HG03108 (cell line): ENCODE measurements around the gene RDH13.
"Not testable (repeated sequence)": the region's sequence is repeated elsewhere in the genome, so short reads cannot be mapped to it uniquely, and the experiment has no call there.

Experiments used
- ATAC-seq: cut with Tn5 transposase; IDR thresholded peaks from one replicate; pipeline ENCODE4 v1.9.1; 2021; ENCODE audit warnings: moderate library complexity; ENCODE audit not compliant: unreplicated experiment

The RDH13 gene

DNA sequence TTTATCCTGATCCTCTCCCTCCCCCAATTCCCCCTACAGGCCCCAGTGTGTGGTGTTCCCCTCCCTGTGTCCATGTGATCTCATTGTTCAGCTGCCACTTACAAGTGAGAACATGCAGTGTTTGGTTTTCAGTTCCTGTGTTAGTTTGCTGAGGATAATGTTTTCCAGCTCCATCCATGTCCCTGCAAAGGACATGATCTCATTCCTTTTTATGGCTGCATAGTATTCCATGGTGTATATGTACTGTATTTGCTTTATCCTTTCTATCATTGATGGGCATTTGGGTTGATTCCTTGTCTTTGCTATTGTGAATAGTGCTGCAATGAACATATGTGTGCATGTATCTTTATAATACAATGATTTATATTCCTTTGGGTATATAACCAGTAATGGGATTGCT is 42.6 kb downstream of the RDH13 start:
- not testable (repeated sequence) for ATAC-seq

DNA sequence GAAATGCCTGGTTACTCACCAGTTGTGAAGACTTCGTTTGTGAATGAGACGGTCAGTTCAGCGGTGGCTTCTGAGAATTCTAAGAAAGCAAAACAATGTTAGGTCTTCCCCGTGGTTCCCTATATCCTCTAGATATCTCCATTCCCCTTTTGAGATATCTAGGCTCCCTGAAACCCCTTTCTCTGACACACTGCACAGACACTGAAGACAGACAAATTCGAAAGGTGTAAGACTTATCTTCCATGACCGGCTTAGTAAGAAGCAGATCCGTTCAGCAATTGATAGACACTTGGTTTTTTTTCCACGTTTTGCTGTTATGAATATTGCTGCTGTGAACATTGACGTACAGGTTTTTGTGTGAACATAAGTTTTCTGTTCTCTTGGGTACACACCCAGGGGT is 44.3 kb downstream of the RDH13 start:
- no peak for ATAC-seq

DNA sequence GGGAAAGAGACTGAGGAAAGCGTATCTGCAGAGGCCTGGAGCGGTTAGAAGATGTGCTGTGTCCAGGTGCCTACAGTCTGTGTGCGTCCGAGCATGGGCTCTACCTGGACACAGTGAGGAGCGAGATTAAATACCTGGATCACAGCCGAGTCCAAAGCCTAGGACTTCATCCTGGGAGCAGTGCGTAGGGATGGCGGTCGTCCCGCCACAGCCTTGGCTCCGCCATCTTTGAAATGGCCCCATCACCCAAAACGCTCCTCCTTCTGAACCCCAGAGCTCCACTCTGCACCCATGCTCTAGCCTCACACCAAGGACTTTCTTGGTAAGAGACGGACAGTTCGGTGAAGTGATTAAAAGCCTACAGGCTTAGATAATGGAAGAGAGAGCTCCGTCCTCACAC is 44.7 kb downstream of the RDH13 start:
- ATAC-seq: no peak

DNA sequence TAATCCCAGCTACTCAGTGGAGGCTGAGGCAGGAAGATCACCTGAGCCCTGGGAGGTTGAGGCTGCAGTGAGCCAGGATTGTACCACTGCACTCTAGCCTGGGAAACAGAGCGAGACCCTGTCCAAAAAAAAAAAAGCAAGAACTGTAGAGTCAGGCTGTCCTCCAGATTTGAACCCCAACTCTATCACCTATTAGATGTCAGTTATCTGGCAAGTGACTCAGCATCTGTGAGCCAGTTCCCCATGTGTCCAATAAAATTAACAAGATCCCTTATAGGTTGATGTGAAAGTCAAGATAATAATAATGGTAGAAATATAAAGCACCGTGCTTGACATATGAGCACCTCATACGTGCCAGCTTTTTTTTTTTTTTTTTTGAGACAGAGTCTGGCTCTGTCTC is 46.9 kb downstream of the RDH13 start:
- no peak for ATAC-seq

DNA sequence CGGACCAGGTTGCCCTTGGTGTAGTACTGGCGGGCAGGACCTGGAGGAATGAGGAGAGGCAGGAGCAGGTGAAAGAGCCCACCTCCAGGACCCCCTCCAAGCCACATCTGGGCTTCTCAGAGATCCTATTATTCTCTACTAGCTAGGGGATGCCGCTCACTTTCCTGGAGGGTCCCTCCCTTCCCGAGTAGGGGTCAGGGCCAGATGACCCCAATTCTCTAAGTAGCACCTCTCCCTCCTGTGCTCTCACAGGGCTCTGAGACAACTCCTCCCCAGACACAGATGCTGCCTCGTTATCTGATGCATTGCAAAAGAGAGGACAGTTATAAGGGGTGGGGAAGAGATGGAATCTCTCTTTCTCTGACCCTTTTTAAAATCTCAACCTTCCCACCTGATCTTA is 47.8 kb downstream of the RDH13 start:
- ATAC-seq: no peak

DNA sequence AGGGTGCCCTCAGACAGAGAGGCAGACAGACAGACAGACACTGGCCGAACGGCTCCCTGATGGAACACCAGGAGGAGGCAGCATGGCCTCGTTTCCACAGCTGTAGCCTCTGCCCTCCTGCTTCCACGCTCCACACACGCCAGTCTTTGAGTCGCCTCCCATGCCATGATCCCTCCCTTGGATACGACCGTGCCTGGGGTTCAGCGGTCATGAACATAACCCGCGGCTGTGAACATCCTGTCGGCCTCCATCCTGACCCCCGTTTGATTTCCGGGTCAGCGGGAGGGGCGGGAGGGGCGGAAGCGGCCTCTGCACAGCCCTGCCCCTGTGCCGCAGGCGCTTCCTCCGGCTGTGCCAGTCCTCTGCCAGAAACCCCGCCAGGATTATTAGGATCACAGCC is 48.2 kb downstream of the RDH13 start:
- no peak for ATAC-seq

DNA sequence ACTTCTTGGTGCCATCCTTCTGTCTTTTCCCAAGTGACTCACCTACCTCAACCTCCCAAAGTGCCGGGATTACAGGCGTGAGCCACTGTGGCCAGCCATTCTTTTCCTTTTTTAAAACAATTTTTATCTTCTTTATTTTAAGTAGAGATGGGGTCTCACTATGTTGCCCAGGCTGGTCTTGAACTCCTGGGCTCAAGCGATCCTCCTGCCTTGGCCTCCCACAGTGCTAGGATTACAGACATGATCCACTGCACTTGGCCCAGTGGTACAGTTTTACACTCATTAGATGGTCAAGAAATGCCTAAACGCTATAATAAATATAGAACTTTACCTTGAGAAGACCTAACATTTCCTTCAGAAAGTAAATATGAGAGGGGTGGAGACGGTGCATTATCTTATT is 49.4 kb downstream of the RDH13 start:
- no peak for ATAC-seq

DNA sequence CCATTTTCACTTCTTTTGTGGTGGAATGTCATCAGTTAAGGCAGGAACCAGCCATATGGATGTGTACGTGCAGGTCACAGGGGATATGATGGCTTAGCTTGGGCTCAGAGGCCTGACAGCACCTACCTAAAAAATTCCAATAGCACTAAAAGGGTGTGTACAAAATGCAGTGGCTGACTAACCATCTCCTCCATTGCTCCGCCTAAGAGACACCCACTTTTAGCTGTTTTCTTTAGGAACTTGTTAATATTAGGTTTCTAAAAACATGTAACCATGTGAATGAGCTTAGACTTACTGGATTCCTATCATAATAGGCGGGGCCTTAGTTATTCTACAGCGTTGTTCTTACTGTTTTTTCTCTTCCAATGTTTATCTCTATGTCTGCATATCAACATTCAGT is 50.6 kb downstream of the RDH13 start:
- no peak for ATAC-seq

DNA sequence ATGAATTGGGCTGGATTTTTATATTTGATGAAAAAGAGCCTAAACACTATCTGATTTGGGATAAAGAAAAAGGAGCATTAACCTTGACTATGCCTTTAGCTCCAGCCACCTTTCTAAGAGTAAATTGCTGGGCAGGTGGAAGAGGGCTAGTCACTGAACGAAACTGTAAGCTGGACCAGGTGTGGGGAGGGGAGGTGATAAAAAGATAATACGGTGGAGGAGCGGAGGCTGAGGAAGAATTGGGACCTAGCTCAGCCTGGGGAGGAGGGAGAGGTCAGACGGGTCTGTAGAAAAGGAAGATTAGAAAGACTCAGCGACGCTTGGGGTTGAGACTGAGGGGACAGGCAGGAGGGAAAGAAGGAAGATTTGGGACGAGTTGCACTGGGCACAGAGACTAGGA is 52.4 kb downstream of the RDH13 start:
- not testable (repeated sequence) for ATAC-seq

DNA sequence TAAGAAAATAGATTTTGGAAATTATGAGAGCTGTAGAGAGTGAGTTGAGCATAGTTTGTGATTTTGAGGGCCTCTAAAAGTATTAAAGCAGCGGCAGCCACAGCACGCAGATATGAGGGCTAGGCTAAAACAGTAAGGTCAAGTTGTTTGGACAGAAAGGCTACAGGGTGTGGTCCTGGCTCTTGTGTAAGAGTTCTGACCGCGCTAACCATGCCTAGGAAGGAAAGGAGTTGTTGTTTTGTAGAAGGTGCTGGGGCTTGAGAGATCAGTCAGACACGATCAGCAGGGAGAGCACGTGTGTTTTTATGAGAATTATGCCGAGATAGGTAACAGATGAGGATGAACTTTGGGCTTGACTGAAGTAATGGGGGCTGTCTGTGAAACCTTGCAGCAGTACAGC is 54.2 kb downstream of the RDH13 start:
- not testable (repeated sequence) for ATAC-seq

DNA sequence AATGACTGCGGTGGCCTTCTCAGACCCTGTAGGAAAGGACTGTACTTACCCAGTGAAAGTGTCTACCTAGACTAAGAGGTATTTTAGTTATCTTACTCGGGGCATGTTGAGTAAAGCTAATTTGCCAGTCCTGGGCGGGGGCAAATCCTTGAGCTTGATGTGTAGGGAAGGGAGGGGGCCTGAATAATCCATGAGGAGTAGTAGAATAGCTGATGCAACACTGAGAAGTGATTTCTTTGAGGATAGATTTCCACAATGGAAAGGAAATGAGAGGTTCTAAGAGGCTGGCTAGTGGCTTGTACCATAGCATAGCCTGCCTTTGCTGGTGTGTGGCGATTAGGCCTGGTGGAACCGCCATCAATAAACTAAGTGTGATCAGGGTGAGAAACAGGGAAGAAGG is 54.8 kb downstream of the RDH13 start:
- not testable (repeated sequence) for ATAC-seq

DNA sequence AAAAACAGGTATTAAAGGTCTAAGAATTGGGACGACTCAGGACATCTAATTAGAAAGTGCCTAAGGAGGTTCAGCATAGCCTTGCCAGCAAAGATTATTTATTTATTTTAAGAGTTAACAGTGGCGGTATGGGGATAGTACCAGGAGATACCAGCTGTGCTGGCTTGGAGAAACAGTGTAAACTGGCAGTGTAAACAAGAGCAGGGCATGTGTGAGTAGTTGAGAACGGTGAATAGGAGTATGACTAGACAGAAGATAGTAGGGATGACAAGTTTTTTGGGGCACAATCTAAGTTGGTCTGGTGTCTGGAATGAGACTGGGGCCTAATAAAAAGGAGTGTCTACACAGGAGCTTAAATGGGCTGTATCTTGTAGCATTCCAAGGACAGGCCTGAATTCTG is 55.4 kb downstream of the RDH13 start:
- not testable (repeated sequence) for ATAC-seq

DNA sequence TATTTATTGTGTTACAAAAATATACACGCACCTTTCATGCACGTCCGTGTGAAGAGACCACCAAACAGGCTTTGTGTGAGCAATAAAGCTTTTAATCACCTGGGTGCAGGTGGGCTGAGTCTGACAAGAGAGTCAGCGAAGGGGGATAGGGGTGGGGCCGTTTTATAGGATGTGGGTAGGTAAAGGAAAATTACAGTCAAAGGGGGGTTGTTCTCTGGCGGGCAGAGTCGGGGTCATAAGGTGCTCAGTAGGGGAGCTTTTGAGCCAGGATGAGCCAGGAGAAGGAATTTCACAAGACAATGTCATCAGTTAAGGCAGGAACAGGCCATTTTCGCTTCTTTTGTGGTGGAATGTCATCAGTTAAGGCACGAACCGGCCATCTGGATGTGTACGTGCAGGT is 56.2 kb downstream of the RDH13 start:
- not testable (repeated sequence) for ATAC-seq

DNA sequence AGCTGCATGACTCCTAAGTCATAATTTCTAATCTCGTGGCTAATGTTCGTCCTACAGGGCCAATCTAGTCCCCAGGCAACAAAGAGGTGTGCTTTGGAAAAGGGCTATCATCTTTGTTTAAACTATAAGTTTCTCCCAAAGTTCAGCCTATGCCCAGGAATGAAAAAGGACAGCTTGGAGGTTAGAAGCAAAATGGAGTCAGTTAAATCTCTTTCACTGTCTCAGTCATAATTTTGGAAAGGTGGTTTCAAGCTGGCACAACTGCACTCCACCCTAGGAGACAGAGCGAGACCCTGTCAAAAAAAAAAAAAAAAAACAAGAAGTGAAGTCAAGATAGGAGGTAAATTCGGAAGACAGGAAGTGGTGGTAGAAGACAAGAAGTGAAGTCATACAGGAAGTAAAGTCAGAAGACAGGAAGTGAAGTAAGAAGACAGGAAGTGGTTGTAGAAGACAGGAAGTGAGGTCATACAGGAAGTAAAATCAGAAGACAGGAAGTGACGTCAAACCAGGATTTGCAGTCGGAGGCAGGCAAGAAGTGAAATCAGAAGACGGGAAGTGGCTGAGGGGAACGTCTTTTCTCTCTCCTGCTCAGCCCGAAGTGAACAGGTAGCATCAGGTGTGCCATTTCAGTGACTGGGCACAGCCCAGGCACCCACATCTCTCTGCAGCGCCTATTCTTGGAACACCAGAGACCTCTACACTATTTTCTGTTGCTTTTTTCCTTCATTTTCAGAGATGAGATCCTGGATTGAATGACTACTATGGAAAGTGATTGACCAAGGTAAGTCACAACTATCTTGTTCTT is 57.1 kb downstream of the RDH13 start:
- peak; percentile 64 for ATAC-seq

DNA sequence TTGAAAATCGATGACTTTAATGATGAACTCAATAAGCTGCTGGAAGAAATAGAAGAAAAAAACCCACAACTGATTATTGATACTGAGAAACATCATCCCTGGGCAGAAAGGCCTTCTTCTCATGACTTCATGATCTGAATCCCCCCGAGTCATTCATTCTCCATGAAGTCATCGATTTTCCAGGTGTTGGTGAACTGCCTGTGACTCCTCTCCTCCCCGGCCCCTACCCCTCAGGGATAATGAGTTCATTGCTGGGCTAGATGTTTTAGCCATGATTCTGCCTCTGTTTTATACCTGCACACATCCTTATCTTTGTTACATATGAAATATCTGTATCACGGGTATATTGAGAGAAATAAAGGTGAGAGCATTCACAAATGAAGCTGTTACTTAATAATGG is 62.2 kb downstream of the RDH13 start:
- no peak for ATAC-seq

DNA sequence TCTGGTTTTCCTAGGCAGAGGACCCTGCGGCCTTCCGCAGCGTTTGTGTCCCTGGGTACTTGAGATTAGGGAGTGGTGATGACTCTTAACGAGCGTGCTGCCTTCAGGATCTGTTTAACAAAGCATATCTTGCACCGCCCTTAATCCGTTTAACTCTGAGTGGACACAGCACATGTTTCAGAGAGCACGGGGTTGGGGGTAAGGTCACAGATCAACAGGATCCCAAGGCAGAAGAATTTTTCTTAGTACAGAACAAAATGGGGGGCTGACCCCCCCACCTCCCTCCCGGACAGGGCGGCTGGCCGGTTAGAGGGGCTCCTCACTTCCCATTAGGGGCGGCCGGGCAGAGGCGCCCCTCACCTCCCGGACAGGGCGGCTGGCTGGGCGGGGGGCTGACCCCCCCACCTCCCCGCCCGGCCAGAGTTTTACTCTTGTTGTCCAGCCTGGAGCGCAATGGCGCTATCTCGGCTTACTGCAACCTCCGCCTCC is 64.2 kb downstream of the RDH13 start:
- not testable (repeated sequence) for ATAC-seq

DNA sequence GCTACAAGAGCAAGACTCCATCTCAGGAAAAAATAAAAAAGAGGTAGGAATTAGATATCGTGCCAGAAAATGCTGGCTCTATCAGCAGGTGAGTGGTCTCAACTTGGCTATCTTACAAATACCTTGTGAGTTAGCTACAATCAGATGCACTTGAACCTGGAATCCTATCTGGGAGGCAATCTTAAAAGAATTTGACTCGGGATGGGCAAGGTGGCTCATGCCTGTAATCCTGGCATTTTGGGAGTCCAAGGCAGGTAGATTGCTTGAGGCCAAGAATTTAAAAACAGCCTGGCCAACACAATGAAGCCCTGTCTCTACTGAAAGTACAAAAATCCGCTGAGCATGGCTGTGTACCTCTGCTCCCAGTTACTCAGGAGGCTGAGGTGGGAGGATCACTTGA is 67.4 kb downstream of the RDH13 start:
- no peak for ATAC-seq
